ENCODE results near the gene ACTG1.
"Not testable (repeated sequence)": the region's sequence is repeated elsewhere in the genome, so short reads cannot be mapped to it uniquely, and the experiment has no call there.

ACTG1 gene

DNA sequence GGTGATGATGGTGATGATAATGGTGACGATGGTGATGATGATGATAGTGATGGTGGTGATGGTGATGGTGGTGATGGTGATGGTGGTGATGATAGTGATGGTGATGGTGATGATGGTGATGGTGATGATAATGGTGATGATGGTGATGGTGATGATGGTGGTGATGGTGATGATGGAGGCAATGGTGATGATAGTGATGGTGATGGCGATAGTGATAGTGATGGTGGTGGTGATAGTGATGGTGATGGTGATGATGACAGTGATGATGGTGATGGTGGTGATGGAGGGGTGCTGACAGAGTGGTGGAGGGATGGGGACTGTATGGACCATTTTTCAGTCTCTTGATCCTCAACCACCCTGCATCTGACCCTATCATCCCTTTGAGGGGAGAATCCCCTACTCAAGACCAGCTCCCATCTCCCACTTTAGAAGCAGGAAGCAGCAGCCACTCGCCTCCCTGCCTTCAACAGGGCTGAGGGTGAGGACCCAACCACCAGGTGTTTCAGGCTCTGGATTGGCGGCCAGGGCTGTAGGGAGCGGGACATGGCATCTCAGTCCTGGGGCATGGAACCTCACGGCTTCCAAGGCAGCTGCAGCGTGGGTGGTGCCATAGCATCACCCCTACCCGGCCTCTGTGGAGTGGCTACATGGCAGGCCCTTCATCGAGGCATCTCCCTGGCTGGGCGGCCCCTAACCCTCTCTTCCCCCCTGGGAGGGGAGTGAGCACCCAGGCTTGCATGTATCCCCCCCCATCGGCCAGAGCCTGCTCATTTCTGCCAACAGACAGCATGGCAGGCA is 20.1 kb upstream of the ACTG1 start:
- DNase-seq (ENCODE audit: low read depth) = no peak

DNA sequence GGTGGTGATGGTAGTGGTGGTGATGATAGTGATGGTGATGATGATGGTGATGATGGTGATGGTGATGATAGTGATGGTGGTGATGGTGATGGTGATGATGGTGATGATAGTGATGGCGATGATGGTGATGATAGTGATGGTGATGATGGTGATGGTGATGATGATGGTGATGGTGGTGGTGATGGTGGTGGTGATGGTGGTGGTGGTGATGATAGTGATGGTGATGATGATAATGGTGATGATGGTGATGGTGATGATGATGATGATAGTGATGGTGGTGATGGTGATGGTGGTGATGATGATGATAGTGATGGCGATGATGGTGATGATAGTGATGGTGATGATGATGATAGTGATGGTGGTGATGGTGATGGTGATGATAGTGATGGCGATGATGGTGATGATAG is 19.4 kb upstream of the ACTG1 start:
- DNase-seq (ENCODE audit: low read depth) = not testable (repeated sequence)

DNA sequence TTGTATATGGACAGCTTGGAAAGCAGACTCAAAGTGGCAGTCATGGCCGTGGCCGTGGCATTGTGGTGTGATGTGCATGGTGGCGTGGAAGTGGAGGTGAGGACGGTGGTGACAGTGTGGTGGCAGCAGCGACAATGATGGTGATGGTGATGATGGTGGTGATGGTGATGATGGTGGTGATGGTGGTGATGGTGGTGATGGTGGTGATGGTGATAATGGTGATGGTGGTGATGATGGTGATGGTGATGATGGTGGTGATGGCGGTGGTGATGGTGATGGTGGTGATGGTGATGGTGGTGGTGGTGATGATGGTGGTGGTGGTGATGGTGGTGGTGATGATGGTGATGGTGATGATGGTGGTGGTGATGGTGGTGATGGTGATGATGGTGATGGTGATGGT is 18.4 kb upstream of the ACTG1 start:
- DNase-seq (ENCODE audit: low read depth) = not testable (repeated sequence)

DNA sequence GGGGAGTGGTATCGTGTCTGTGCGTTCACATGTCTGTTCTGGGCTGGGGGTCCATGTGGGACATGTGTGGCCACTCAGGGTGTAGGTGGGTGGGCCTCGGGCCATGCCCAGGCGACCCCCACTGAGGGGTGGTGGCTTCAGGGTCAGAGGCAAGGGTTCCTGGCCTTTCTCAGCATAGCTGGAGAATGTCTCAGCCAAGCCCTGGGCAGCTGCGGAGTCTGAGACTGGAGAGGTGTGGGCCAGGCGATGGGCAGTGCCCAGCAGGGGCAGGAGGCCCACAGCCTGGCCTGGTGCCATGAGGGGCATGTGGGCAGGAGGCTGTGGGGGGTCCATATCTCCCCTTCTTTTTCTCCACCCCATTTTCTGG is 16.8 kb upstream of the ACTG1 start:
- DNase-seq (ENCODE audit: low read depth) = no peak

DNA sequence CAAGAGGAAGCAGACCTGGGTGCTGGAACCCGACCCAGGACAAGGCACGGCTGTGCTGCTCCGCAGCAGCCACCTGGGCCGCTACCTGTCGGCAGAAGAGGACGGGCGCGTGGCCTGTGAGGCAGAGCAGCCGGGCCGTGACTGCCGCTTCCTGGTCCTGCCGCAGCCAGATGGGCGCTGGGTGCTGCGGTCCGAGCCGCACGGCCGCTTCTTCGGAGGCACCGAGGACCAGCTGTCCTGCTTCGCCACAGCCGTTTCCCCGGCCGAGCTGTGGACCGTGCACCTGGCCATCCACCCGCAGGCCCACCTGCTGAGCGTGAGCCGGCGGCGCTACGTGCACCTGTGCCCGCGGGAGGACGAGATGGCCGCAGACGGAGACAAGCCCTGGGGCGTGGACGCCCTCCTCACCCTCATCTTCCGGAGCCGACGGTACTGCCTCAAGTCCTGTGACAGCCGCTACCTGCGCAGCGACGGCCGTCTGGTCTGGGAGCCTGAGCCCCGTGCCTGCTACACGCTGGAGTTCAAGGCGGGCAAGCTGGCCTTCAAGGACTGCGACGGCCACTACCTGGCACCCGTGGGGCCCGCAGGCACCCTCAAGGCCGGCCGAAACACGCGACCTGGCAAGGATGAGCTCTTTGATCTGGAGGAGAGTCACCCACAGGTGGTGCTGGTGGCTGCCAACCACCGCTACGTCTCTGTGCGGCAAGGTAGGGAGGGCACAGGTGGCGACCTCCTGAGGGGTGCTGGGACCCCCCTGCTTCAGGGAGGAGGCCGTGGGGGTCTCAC is 16.2 kb upstream of the ACTG1 start:
- no peak for DNase-seq (ENCODE audit: low read depth)

DNA sequence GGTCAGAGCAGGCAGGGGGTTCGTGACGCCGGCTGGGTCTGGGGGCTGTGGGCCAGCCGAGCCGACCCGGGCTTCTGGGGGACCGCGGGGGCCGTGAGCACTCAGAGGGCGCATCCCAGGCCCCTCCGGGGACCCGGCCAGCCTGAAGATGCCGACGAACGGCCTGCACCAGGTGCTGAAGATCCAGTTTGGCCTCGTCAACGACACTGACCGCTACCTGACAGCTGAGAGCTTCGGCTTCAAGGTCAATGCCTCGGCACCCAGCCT is 15.7 kb upstream of the ACTG1 start:
- DNase-seq (ENCODE audit: low read depth) = no peak

DNA sequence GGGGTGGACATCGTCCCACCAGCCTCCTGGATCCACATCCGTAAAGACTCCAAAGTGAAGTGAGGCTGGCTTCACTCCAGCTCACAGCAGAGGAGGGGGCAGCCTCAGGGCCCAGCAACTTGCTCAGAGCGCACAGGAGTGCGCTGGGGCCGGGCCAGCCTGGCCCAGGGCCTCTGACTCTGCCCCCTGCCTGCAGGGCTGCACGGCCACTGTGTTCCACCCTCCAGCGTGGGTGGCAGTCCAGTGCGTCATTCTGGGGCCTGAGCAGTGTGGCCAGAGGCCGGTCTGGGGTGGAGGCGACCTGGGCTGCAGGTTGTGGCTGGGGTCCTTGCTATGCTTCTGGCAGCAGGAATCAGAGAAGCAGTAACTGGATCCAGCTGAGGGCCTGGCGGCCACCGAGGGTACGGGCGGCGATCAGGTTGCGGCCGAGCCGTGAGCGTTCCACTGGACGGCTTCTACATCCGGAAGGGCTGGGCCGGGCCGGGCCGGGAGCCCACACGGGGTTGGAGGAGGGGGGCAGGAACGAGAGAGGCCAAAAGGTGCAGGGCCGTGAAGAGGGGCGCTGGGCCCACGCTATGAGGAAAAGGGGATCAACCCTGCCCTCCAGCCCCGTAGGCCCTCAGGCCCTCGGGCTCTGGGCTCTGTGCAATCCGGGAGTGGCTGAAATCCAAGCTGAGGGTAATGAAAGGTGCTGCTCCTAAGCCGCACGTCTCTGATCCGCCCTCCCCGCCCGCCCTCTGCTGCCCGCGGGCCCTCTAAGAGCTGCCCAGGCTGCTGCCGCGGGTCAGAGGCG is 15.2 kb upstream of the ACTG1 start, which contains the start of gene FSCN2:
TSS of gene FSCN2 (plus strand) at position 787 of the 793 bp plus-strand sequence. CDS start 155 bp downstream, outside the sequence.
- DNase-seq (ENCODE audit: low read depth) = no peak

DNA sequence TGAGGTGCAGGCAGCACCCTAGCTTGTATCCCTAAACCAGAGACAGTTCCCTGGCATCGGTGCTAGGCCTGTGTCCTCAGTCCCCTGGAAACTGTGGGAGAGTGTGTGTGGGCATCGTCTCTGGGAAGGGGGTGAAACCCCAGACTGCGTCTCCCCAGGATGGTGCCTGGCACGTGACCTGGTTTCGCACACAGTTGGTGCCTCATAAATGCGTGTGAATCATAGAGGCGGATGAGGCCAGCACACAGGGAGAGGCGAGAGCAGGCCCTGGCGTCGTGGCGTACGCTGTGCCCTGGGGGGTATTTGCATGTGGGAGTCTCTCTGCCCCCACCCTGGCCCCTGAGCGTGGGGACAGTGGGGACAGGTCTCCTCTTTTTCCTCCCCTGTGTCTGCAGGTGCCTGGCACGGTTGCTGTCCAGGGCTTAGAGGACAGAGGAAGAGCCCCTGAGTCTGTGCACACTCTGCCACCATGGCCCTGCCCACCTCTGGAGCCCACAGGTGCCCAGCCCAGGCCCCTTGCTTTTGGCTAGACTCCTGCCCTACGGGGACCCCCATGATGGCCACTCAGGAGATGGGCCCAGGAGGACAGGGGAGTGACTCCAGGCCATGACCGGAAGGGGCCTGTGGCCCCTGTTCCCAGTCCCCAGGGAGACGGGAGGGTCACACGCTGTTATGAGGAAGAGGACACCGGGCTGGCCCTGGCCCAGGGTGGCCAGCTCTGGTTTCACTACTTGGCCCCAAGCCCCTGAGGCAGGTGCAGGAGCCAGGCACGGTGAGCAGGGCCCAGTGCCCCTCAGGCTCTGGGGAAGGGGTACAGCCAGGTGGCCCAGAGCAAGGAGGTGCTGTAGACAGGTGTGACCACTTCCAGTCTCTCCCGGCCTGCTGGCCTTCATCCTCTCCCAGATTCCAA is 14.3 kb upstream of the ACTG1 start:
- no peak for DNase-seq (ENCODE audit: low read depth)

DNA sequence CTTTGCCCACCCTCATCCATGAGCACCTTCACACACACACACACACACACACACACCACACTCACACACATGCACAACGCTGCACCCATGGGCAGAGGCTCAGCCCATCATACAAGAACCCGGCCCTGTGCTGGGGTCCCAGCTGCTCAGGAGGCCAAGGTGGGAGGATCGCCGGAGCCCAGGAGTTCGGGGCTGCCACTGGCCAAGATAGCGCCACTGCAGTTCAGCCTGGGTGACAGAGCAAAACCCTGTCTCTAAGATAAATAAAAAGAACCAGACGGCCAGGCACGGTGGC is 12.2 kb upstream of the ACTG1 start:
- DNase-seq (ENCODE audit: low read depth) = no peak

DNA sequence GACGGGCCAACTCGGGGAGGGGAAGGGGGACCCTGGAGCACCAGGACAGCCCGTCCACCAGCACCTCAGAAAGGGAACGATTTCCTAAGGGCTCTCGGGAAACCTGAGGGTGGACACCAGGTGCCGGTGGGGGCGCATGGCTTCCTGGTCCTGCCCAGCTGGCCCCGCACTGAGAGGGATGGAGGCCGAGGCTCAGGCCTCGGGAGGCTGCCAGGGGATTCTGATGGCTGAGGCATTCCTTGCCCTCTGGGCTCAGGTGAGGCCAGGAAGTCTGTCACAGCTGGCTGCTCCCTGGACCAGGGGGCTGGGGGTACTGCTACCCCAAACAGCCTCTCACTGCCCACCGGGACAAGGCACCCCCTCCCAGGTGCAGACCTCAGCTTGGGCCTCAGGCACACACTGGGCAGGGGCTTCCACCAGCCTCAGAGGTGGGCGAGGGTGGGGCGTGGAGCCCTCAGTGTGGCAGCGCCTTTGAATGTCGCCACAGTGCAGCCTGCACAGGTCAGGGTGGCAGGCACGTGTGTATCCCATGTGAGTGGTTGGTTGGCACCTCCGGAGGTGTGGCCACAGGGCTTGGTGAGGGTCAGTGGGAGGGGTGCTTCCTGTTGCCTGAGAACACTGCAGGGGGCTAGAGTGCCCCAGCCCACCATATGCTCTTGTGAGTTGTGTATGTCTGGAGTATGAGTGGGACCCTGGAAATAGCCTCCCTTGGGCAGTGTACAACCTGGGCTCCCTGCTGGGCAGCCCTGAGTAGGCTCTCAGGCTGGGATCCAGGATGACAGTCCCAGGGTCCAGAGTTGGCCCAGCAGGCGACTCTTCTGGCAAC is 11.7 kb upstream of the ACTG1 start:
- no peak for DNase-seq (ENCODE audit: low read depth)

DNA sequence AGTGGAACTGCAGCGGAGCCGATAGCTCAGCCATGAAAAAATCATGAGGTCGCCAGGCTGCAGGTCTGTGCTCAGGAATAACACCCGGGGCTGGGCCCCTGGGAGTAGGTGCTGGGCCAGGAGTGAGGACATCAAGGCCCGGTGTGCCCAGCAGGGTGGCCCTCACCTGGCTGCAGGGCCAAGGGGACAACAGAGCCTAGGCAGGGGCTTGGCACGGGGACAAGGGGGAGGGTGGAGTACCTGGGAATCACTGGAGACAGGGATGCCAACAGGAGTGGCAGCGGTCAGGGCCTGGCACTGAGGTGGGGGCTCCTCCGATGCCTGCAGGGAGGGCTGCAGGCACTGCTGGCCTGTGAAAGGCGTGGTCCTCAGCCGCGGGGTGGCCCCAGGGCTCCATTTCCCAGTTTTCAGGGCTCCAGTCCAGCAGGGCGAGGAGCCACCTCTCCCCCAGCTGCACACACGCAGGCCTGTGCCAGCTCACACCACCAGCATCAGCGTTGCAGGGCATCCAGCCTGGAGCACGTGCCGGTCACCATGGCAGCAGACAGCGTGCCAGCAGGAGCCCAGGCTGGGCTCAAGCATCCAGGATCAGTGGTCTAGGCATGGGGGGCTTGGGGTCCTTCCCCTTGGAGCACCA is 10.9 kb upstream of the ACTG1 start:
- no peak for DNase-seq (ENCODE audit: low read depth)

DNA sequence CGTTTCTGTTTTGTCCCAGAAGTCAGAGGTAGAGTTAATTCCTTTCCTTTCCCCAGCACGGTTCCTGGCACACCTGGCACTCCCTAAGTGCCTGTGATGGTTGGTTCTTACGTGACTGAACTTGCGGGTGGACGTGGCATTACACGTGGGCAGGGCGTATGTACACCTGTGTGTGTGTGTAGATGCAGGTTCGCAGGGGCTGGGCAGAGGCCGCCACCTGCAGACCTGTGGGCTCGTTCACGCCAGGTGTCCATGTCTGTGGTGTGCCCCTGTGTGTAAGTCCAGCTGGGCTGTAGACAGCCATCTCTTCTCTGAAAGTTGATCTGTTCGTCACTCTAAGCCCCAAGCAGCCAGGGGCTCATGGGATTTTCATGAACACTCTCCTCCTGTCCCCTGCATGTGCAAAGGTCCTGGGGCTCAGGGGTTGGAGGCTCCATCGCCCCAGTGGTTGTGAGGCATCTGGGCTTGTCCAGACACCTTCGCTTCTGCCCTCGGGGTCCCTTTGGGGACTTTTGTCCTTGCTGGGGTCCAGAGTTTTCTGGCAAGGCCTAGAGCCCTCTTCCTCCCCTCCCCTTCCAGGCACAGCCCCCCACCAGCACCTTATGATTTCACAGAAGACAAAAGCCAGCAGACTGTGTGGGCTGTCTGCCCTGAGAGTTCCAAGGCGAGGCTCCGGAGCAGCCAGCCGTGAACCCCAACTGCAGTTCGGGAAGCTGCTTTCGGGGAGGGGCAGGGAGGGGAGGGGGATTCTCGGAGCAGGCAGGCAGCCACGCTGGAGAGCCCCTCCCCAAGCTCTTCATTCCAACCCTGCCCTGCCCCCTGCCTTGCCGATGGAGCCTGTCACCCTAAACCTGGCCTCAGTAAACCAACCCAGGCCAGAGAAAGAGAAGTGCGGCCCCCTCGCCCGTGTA is 10.1 kb upstream of the ACTG1 start:
- DNase-seq (ENCODE audit: low read depth) = no peak

DNA sequence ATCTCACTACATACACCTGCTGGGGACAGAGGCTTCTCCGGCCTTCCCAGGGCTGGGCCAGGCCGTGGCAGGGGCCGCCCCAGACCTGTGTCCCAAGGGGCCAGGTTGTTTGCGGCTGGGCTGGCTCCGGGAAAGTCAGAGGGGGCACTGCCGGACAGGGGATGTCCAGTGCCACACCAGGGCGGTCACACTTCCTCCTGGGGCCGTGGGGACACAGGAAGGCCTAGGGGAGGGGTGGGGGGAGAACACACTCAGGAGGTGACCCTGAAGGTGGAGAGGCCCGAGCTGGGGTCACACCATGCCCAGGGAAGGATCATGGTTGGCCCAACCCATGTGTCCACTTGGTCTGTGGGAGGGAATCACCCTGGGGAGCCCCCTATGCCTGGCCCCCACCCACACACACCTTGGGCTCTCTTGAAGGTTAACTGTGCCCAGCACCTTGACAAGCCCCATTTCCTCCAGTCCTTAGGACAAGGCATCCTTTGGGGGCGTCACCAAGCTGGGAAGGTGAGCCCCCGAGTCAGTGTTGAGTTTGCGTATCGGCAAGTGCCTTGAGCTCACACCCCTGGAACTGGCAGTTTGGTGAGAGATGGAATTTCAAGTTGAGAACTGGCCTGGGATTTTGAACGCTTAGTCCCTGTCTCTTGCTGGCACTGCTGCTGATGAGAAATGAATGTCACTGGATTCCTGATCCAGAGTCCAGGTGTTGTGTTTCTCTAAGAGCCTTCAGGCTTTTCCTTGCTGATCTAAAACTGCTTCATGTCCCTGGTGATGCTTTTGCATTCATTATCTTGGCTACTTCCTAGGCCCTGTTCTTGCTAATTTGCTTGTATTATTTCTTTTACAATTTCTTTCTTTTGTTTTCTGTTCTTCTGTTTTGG is 7.7 kb upstream of the ACTG1 start:
- DNase-seq (ENCODE audit: low read depth) = no peak

DNA sequence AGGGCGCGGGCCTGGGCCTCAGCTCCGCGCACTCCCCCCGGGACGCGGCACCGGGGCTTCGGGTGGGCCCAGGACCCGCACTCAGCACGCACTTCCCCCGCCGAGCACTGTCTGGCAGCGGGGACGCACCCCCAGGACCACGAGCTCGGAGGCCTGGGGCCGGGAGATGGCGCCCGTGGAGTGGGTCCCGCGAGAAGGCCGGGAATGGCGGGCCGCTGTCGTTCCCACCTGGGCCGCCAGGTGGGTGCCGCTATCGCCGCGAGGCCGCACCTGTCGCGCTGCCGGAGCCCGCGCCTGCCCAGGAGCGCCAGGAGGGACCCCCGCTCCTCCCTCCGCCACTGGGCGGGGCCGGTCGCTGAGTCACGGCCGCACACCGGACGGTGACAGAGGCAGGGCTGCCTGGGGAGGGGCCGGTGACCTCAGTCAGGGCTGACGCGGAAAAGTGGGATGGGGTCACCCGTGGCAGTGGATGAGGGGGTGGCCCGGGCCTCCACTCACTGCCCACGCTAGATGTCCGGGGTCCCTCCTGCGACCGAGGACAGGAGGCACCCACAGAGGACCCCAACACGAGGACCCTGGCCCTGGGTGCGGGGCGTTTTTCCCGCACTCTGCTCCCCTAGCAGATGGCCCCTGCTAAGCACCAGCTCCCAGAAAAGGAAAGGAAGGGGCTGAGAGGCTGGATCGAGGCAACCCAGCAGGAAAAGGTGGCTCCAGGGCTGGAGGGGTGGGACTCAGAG is 6.9 kb upstream of the ACTG1 start:
- peak; percentile 63 for DNase-seq (ENCODE audit: low read depth)

DNA sequence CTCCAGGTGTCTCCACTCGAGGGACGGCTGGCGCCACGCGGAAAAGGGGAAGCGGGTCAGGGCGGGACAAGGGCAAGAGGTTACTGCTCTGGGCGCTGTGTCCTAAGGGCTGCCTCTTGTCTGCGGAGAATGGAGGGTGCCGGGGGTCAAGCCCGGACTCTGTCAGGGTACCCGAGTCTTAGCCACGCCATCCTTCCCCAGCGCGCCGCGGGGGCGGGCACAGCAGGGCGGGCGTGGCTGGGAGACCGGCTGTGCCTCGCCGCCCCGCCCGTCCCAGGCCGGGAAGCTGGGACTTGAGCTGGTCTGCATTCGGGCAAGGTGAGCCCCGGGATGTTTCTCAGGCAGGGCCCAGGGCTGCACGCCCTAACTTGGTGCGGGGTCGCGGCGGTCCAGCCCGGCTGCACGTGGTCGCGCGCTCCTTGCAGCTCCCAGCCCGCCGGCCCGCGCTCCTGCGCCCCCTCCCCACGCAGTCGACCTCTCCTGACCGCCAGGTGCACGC is 6.2 kb upstream of the ACTG1 start:
- DNase-seq (ENCODE audit: low read depth) = no peak

DNA sequence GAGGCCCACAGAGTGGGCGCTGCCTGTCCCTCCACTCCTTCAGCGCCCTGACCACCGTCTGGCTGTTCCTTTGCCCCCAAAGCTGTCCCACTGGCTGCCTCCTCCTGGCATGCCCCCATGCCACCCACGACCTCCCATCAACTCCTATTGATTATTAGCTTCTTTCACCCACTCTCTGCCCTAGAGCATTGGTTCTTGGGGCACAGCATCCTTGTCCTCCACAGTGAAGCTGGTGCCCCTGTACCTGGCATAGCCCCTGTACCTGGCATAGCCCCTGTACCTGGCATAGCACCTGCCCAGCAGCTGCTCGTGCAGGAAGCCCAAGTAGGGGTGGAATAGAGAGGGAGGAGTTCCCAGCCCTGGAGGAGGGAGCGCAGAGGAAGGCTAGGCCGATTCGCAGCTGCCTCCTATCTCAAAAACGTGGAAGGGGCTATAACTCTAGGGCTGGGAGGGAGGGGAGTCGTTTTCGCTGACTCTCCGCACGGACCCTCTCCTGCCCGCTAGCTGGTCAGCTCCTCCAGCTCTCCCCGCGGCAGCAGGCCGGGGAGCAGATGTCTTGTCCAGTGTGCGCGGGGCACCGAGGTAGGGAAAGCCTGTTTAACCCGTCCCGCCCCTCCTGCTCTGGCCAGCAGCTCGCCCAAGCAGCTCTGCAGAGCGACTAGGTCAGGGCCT is 5.7 kb upstream of the ACTG1 start:
- no peak for DNase-seq (ENCODE audit: low read depth)

All from activated T-cell treated with anti-CD3 and anti-CD28 coated beads for 1 hour (primary cell).